ENCODE measurements around the gene ARID3B.
"Not testable (repeated sequence)": the region's sequence is repeated elsewhere in the genome, so short reads cannot be mapped to it uniquely, and the experiment has no call there.

The ARID3B gene

GRCh38 chr15:74539521-74539920, 1.5 kb upstream of the ARID3B start:
- DNase-seq, result not testable (repeated sequence)

DNA sequence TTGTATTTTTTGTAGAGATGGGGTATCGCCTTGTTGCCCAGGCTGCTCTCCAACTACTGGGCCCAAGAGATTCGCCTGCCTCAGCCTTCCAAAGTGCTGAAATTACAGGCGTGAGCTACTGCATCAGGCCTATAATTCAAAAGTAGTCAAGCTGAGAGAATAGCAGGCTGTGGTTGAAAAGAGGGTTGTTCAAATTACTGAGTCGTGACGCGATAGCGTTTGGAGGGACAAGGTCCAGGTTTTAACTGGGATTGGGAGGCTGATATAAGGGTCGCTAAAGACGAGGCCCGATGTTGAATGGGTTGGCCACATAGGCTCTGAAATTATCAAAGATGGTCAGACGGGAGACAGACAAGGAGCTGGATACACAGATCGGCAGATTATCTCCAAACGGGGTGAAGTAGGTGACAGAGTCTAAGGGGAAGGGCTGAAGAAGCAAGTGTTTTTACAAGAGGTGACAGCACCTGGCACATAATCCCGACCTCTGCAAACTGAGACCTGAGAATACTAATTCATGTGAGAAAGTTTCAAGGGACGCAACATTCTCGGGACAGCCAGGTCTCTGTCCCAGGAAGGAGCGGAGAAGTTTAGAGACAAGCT, 759 bp upstream of the ARID3B start:
- peak; percentile 22 for DNase-seq

- peak; percentile 50 for DNase-seq
Measured at GRCh38 chr15:74541494-74542165, 610 bp downstream of the ARID3B start.

DNA sequence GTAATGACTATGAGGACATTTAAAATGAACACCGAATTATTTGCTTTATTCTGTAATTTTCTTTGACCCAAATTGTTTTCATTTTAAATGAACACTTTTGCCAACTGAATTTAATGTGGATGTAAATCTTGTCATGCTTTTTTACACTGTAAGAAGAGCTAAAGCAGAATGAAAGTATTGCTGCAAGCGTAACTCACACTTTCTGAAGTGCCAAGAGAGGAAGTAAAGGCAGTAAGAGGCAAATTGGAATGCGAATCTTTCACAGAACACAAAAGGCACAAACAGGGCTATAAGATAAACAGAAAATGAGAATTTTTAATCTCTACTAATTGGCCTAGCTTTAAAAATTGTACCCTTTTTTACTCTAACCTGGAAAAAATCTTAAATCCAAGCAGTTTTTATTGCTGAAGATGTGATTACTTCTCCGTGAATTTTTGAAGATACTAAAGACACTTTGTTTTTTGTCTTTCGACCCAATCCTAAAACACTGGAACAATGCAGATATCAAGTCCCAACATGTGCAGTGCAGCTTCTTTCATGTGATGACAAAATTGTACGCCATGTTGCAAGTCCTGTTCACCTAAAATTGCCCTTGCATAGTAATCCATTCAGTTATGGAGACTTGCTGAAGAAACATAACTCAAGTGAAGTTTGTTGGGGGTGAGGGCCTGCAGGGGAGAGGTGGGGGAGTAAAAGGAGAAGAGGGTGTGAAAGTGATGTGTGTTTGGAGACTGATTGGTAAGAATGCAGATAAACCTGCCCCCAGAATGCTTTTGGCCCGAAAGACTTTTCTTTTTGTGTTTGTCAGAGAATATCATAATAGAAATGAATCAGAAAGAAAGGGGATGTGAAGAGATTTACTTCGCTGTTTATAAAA, 1.4 kb downstream of the ARID3B start:
- DNase-seq, result no peak

- no peak for DNase-seq
Measured at GRCh38 chr15:74543043-74543422, 2.0 kb downstream of the ARID3B start.

DNA sequence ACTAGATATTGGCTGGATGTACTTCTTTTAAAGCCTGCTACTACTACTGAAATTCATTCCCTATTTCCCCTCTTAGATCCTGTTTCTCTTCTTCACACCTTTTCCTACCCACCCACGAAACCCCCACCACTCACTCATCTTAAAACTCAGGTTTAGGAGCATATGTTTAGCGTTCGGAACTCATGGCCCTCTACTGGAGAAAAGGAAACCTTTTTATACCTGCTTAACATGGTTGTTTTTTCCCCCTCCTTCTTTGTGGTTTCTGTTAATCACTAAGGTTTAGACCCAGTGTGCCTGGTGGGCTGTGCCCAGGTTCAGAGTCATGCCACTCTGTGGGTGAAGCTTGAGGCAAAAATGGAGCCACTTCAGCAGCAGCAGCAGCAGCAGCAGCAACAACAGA, 2.6 kb downstream of the ARID3B start:
- DNase-seq, result peak; percentile 19

- DNase-seq, result no peak
Measured at GRCh38 chr15:74545086-74545485, 4.1 kb downstream of the ARID3B start.

DNA sequence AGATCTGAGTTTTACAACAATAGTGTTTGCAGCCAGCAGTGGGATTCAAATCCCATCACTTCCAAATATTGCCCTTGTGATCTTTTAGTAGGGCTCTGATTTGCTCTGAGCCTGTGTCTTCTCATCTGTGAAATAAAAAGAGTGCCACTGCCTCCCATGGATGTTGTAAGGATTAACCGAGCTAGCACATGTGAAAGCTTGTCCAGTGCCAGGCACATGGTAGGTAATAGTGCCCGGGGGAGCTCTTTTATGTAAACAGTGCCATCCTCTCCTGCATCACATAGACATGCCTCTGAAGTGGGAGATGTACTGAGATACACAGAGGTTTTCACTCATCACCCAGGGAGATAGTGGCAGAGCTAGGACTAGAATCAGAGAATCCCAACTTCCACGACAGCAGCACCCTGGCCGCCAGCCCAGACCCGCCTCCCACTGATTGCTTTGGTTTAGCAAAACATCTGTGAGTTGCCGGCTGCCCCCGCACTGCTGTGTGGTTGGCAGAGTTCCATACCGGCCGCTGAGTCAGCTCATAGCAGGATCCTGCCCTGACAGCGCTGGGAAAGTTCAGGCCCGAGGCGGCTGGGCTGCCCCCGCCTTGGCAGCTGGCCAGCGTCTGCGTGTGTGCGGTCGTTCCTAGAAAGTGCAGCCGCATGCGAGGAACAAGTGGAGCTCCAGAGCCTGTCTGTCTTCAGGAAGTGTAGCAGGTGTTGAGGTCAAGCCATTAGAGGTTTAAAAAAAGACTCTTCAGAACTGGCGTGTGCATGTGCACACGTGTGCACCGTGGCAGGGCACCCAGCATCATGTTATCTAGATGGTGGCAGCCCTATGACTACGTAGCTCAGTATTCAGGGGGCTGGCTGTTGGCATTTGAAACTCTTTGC, 5.0 kb downstream of the ARID3B start:
- peak; percentile 99 for DNase-seq

- no peak for DNase-seq
Measured at GRCh38 chr15:74547616-74548015, 6.6 kb downstream of the ARID3B start.

- DNase-seq, result no peak
Measured at GRCh38 chr15:74548241-74548640, 7.2 kb downstream of the ARID3B start.

DNA sequence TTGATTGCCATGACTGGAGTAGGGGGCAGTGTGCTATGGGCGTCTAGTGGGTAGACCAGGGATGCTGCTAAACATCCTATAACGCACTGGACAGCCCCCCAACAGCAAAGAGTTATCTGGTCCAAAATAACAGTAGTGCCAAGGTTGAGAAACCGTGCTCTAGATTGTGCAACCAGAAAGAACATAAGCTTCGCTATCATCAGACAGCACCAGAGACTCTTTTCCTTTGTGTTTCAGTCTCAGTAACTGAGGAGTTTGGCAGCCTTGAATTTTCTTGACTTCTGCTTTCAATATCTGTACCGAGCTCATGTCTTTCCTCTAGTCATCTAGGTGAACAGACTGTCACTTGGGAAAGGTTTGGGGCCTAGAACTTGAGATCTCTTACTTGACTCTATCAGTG, 8.8 kb downstream of the ARID3B start:
- no peak for DNase-seq

GRCh38 chr15:74551714-74552113, 10.7 kb downstream of the ARID3B start:
- no peak for DNase-seq

GRCh38 chr15:74552773-74553441, 11.9 kb downstream of the ARID3B start:
- no peak for DNase-seq

DNA sequence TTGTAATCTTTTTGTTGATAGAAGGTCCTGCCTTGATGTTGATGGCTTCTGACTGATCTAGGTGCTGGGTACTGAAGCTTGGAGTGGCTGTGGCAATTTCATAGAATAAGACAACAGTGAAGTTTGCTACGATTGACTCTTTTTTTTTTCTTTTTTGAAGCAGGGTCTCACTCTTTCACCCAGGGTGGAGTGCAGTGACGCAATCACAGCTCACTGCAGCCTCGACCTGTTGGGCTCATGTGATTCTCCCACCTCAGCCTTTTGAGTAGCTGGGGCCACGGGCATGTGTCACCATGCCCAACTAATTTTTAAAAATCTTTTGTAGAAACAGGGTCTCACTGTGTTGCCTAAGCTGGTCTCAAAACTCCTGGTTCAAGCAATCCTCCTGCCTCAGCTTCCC, 14.2 kb downstream of the ARID3B start:
- no peak for DNase-seq

DNA sequence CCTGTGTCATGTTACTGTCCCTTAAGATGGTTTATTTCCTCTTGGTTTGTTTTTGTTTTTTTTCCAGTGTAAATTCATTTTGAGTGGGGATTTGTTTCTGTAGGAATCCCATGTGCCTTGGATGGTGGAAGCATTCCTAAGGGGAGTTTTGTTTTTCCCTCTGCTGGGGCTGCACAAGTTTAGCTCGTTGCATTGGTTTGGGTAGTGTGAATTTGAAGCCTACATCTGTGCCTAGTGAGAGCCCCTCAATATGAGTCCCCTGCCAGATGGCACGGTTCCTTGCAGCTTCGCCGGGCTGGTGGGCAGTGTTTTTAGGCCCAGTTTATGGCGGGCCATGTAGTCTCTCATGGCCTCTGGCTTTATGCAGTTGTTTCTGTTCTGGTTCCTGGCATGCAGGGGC, 17.7 kb downstream of the ARID3B start:
- DNase-seq, result no peak

DNA sequence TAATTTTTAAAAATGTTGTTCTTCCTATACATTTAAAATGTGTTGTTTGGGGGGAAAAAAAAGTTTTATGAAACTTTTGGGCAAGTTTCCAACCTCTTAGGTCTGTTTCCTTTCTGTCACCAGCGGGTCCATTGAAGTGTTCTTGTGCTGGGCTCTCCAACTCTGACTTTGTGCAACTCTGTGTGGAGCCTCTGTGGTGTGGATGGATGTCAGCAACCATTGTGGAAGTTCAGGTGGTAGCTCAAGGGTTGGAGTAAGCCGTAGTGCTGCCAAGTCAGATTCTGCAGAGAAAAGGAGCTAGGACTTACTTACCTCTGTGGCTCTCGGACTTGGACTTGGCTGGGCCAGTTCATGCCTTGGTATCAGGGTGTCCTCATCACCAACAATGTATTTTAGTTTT, 22.4 kb downstream of the ARID3B start:
- no peak for DNase-seq

DNA sequence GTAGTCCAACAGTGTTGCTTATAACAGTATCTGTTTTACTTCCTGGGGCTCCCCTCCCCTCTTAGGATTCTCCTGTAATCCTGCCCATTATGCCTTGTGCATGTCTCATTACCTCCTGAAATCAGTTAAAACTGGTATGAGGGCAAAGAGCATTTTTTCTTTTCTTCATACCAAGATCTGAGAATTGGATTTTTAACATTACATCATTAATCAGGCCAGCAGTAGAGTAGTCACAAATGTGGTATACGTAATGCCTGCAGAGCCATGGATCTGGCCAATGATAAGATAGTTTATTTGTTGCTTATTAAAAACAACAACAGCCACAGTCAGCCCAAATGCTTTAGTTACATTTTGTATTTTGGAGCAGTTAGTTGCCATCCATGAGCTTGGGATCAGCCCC, 23.2 kb downstream of the ARID3B start:
- DNase-seq, result no peak

DNA sequence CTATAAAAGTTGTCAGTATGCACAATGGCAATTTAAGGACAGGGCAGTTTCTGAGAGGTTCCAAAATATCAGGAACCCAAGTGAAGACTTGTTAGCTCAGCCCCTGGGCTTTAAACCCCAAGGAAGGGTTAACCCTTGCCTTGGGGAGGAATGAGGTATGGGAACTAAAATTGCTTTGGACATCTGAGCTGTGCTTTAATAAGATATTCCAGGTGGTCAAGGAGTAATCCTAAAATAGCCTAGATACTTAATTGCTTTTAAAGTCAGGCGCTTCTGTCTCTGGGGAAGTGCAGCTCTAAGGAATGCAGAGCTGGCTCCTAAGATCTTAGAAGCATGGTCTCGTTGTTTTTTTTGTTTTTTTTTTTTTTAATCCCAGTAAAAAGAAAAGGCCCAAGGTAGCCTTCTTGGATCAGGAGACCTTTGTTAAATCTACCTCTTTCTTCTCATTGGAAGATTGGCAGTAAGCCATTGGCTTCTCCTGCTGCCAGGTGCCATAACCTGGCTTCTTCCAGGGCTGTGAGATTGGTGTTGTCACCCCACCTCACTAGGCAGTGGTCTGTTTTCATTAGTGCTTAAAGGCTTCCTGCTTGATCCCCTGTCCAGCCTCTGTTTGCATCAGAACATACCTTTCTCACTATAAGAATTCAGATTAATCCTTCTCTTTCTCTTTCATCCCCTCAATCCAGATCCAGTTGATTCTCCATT, 24.5 kb downstream of the ARID3B start:
- no peak for DNase-seq

GRCh38 chr15:74568594-74568993, 27.6 kb downstream of the ARID3B start:
- no peak for DNase-seq

DNA sequence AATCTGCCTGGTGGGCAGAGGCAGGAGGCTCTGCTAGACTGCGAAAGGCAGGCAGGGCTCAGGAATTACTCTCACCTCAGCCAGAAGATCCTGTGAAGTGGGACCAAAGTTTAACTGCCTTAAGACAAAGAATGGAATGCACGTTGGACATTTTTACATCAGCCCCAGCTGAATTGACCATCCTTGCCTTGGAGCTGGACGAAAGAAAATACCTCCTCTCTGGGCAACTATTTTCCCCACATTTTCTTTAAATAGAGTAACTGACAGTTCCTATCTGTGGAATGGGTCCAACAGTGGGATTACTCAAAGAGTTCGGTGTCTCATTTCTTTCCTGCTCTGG, 28.7 kb downstream of the ARID3B start:
- DNase-seq, result no peak

GRCh38 chr15:74571191-74571590, 30.2 kb downstream of the ARID3B start:
- no peak for DNase-seq

- no peak for DNase-seq
Measured at GRCh38 chr15:74573987-74574386, 33.0 kb downstream of the ARID3B start.
